Measurements from ENCODE around the gene NELFCD. TPM values are rescaled to one million over a fixed set of nuclear protein-coding genes. Genes with fewer than 3 reads are reported as not detected.
"Not testable (repeated sequence)": the region's sequence is repeated elsewhere in the genome, so short reads cannot be mapped to it uniquely, and the experiment has no call there.

NELFCD gene
- polyA plus RNA-seq, 3 donors from 2014 or later: 67.1 to 104 (median 71.7) TPM

DNA sequence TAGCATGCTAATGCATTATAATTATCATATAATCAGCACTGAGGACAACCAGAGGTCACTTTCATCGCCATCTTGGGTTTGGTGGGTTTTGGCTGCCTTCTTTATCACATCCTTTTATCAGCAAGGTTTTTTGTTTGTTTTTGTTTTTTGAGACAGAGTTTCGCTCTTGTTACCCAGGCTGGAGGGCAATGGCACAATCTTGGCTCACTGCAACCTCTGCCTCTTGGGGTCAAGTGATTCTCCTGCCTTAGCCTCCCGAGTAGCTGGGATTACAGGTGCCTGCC, 30.8 kb downstream of the NELFCD start:
- H3K27me3 Mint-ChIP-seq (ENCODE audit: low read depth in 3 of 3); H3K36me3 Mint-ChIP-seq; H3K27ac Mint-ChIP-seq; DNase-seq; H3K9me3 Mint-ChIP-seq; H3K4me3 Mint-ChIP-seq: not testable (repeated sequence)
- H3K4me1 Mint-ChIP-seq: peaks cover 26 to 30% of the 10 kb centered on the region in 2 donors

GRCh38 chr20:59013031-59013951, 32.2 kb downstream of the NELFCD start:
- Mint-ChIP-seq H3K4me1 (peaks cover 33 to 35% of the 10 kb centered on the region in 2 donors), H3K4me3 (peak overlapping the region in 1 of 5 donors; percentile 6), H3K27ac (peak overlapping the region in 1 of 6 donors; percentile 20), H3K36me3 (peaks cover 0 to 8% (median 3%) of the 10 kb centered on the region in 3 donors), H3K27me3 (ENCODE audit: low read depth in 3 of 3) (peaks cover 0 to 4% (median 3%) of the 10 kb centered on the region in 3 donors), H3K9me3 (no peaks in the 10 kb centered on the region)
- no peak for DNase-seq

DNA sequence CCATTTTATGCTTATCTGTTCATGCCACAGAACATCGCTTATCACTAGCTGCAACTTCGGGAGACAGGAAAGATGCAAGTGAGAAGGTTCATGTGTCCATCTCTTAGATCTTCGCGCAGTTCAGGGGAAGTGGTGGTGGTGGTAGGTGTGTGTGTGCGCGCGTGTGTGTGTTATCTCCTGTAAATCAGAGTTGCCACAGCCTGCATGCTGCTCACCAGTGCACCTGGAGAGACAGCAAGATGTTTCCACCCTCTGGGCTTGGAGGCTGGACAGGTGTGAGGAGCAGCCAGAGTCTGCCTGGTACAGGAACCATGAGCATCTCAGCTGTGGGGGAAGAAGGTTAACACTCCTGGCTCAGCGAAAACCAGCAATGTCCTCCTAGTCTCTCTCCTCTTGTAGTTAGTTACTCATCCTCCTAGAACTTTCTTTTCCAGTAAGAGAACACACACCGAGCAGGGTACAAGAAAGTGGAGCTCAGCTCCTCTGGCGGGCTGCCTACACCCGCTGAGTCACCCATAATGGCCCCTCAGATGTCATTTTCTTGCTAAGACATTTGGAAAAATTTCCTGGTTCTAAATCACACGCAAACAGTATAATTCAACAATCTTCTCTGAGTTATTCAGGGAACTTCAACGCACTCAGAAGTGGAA, 33.0 kb downstream of the NELFCD start:
- H3K27me3 Mint-ChIP-seq (ENCODE audit: low read depth in 3 of 3): peaks cover 0 to 4% (median 3%) of the 10 kb centered on the region in 3 donors
- H3K36me3 Mint-ChIP-seq: peaks cover 0 to 8% (median 3%) of the 10 kb centered on the region in 3 donors
- H3K27ac Mint-ChIP-seq: peak overlapping the region in 5 of 6 donors; percentile 17 to 66 (median 33)
- no peaks in the 10 kb centered on the region for H3K9me3 Mint-ChIP-seq
- H3K4me3 Mint-ChIP-seq: peak overlapping the region in 2 of 5 donors; percentile 13 to 17
- peak in 2 of 3 donors; percentile 14 to 24 for DNase-seq
- peaks cover 33 to 35% of the 10 kb centered on the region in 2 donors for H3K4me1 Mint-ChIP-seq

- Mint-ChIP-seq H3K27ac (peak overlapping the region in 1 of 6 donors; percentile 33), H3K36me3 (peaks cover 0 to 8% (median 3%) of the 10 kb centered on the region in 3 donors), H3K4me1 (peaks cover 33 to 35% of the 10 kb centered on the region in 2 donors), H3K27me3 (ENCODE audit: low read depth in 3 of 3) (peaks cover 0 to 4% (median 3%) of the 10 kb centered on the region in 3 donors), H3K9me3 (no peaks in the 10 kb centered on the region), H3K4me3 (no peak overlapping the region)
- no peak for DNase-seq
Measured at GRCh38 chr20:59014680-59015389, 33.8 kb downstream of the NELFCD start.

GRCh38 chr20:59015411-59015810, 34.4 kb downstream of the NELFCD start:
- H3K4me1 Mint-ChIP-seq: peaks cover 33 to 35% of the 10 kb centered on the region in 2 donors
- H3K27me3 Mint-ChIP-seq (ENCODE audit: low read depth in 3 of 3): peaks cover 0 to 4% (median 3%) of the 10 kb centered on the region in 3 donors
- H3K4me3 Mint-ChIP-seq: no peak overlapping the region
- DNase-seq: no peak
- H3K27ac Mint-ChIP-seq: no peak overlapping the region
- no peaks in the 10 kb centered on the region for H3K9me3 Mint-ChIP-seq
- H3K36me3 Mint-ChIP-seq: peaks cover 0 to 8% (median 3%) of the 10 kb centered on the region in 3 donors

DNA sequence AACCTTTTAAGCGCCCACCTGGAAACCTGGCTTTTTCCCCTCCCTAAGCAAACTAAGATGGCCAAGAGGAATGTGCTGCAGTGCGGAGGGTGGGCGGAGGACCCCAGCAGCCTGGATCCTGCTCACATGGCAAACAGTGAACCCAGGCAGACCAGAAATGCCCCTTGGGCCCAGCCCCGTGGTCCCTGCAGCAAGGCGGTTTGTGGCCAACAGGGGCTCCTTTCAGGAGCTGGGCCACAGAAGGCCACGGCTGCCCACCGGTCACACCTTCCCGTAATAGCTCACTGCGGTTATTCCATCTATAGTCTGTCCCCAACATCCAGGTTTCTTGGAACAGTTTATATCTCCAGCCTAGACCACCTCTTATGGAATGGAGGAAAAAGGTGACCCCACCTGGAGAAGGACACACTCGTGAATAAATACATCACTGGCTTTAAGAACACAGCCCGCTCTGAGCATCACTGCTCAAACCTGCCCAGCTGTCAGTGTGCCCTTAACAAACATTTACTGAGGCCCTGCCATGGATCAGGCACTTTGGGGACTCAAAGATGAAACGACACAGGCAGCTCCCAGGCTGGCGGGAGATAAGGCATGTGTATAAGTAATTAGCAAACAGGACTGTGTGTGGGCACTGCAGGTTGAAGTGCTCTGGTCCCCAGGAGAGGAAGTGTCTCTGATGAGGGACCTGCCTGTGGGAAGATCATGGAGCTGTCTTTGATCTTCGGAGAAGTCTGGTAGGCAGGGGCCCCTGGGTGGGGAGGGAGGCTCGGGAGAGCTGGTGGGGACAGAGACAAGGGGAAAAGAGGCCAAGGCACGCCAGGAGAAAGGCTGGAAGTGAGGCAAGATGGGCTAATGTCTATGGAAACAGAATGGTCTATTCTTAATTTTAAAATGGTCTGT, 35.0 kb downstream of the NELFCD start:
- peaks cover 0 to 12% (median 3%) of the 10 kb centered on the region in 3 donors for H3K36me3 Mint-ChIP-seq
- H3K27me3 Mint-ChIP-seq (ENCODE audit: low read depth in 3 of 3): peaks cover 0 to 3% (median 1%) of the 10 kb centered on the region in 3 donors
- DNase-seq: no peak
- peaks cover 33 to 35% of the 10 kb centered on the region in 2 donors for H3K4me1 Mint-ChIP-seq
- H3K9me3 Mint-ChIP-seq: no peaks in the 10 kb centered on the region
- H3K27ac Mint-ChIP-seq: peak overlapping the region in 2 of 6 donors; percentile 11 to 39
- H3K4me3 Mint-ChIP-seq: no peak overlapping the region

DNA sequence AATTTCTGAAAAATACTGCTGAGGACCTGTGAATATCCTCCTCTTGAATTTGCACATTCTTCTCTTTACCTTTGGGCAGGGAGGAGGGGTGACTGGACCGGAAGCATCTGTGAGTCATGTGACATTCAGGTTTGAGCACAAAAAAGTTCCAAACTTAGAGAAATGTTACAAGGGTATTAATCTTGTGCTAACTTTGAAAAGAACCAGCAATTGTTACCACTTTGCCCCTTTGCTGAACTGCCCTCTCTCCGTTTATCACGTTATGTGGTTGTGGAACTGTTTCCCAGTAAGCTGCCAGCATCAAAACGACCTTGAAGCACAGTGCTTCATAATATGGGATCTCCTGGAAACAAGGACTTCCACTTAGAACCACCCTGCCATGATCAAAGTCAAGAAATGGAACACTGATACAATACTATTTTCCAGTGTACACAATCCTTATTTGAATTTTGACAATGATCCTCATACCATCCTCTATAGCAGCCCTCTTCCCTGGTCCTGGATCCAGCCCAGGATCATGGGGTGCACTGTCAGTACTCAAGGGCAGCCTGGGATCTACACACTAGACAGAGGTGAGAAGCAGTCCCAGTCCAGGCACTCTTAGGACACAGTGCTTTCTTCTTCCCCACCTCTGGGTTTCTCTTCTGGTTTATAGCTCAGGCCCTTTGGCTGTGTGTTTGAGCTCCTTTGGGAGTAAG, 35.9 kb downstream of the NELFCD start:
- Mint-ChIP-seq H3K9me3 (no peaks in the 10 kb centered on the region), H3K4me3 (no peak overlapping the region), H3K27me3 (ENCODE audit: low read depth in 3 of 3) (peaks cover 0 to 3% (median 0%) of the 10 kb centered on the region in 3 donors), H3K4me1 (peaks cover 33 to 35% of the 10 kb centered on the region in 2 donors), H3K36me3 (peaks cover 0 to 12% (median 3%) of the 10 kb centered on the region in 3 donors), H3K27ac (peak overlapping the region in 2 of 6 donors; percentile 40 to 52)
- DNase-seq: no peak

GRCh38 chr20:59017493-59018231, 36.6 kb downstream of the NELFCD start:
- Mint-ChIP-seq H3K27me3 (ENCODE audit: low read depth in 3 of 3) (peaks cover 0 to 3% (median 0%) of the 10 kb centered on the region in 3 donors), H3K4me1 (peaks cover 33% of the 10 kb centered on the region in 2 donors), H3K4me3 (no peak overlapping the region), H3K27ac (peak overlapping the region in 2 of 6 donors; percentile 17 to 40), H3K9me3 (no peaks in the 10 kb centered on the region), H3K36me3 (peaks cover 0 to 13% (median 3%) of the 10 kb centered on the region in 3 donors)
- DNase-seq: no peak

- peaks cover 27% of the 10 kb centered on the region in 2 donors for H3K4me1 Mint-ChIP-seq
- H3K27me3 Mint-ChIP-seq (ENCODE audit: low read depth in 3 of 3): peaks cover 0 to 1% (median 0%) of the 10 kb centered on the region in 3 donors
- H3K4me3 Mint-ChIP-seq: no peak overlapping the region
- H3K27ac Mint-ChIP-seq: no peak overlapping the region
- H3K9me3 Mint-ChIP-seq: no peaks in the 10 kb centered on the region
- H3K36me3 Mint-ChIP-seq: peaks cover 0 to 11% (median 6%) of the 10 kb centered on the region in 3 donors
- DNase-seq: no peak
Measured at GRCh38 chr20:59018817-59019216, 37.8 kb downstream of the NELFCD start.

- no peak for DNase-seq
- peaks cover 0 to 1% (median 0%) of the 10 kb centered on the region in 3 donors for H3K27me3 Mint-ChIP-seq (ENCODE audit: low read depth in 3 of 3)
- no peaks in the 10 kb centered on the region for H3K9me3 Mint-ChIP-seq
- no peak within 1 kb of the TSS for H3K4me3 Mint-ChIP-seq
- no peak within 1 kb of the TSS for H3K27ac Mint-ChIP-seq
- H3K36me3 Mint-ChIP-seq: peaks cover 0 to 15% (median 6%) of the 10 kb centered on the region in 3 donors
- H3K4me1 Mint-ChIP-seq: peaks cover 23 to 25% of the 10 kb centered on the region in 2 donors
Measured at GRCh38 chr20:59019217-59019616, 38.2 kb downstream of the NELFCD start, which contains the start of gene TUBB1. Gene TUBB1 (plus strand): TSS chr20:59019429. CDS start chr20:59019523, 94 bp downstream.

GRCh38 chr20:59020938-59021551, 40.0 kb downstream of the NELFCD start:
- peak overlapping the region in 1 of 6 donors; percentile 75 for H3K27ac Mint-ChIP-seq
- H3K4me1 Mint-ChIP-seq: peaks cover 21 to 28% of the 10 kb centered on the region in 2 donors
- H3K27me3 Mint-ChIP-seq (ENCODE audit: low read depth in 3 of 3): no peaks in the 10 kb centered on the region
- no peaks in the 10 kb centered on the region for H3K9me3 Mint-ChIP-seq
- no peak for DNase-seq
- H3K4me3 Mint-ChIP-seq: no peak overlapping the region
- peaks cover 6 to 19% (median 7%) of the 10 kb centered on the region in 3 donors for H3K36me3 Mint-ChIP-seq
